Measurements from ENCODE around the gene BMS1.

GRCh38 chr10:42755556-42756093, 27.0 kb upstream of the BMS1 start:
- TF ChIP-seq FOXP2 (optimal IDR thresholded peaks at IDR 0.05; ENCODE audit: borderline replicate concordance, extremely low read depth, extremely low read length, insufficient read depth) (no peak), POLR2AphosphoS5 (IDR thresholded peaks at IDR 0.05; ENCODE audit: low read depth, low read length) (no peak)

Data from PFSK-1 (cell line).